Neural cell (in vitro differentiated cells): ENCODE data around the gene PLAAT5.

Experiments used
- EZH2 ChIP-seq: fragments of 200-600, 300-800 bp; shearing (Covaris generic), sonication (generic); IDR thresholded peaks from 2 replicates; pipeline ENCODE4 v1.6.1; 2014; ENCODE audit warnings: antibody characterized with exemption, low read length, borderline replicate concordance, mild to moderate bottlenecking; ENCODE audit not compliant: insufficient read depth, poor library complexity, severe bottlenecking
- POLR2AphosphoS5 ChIP-seq: IDR thresholded peaks from 2 replicates; pipeline ENCODE4 v1.6.1; 2012
- RAD21 ChIP-seq: fragments of 450-650 bp; conservative IDR thresholded peaks from 2 replicates; pipeline ENCODE4 v1.6.1; 2014; ENCODE audit warnings: antibody characterized with exemption, mild to moderate bottlenecking, moderate library complexity
- TF ChIP-seq, protein P1 (sequence below): fragments of 450-650 bp; IDR thresholded peaks from 2 replicates; pipeline ENCODE4 v1.5.1; 2014; ENCODE audit warnings: antibody characterized with exemption, mild to moderate bottlenecking, moderate library complexity; ENCODE audit not compliant: poor library complexity, severe bottlenecking
- TF ChIP-seq, protein P2 (sequence below): IDR thresholded peaks from 2 replicates; pipeline ENCODE4 v1.6.1; 2012; ENCODE audit warnings: borderline replicate concordance

DNA sequence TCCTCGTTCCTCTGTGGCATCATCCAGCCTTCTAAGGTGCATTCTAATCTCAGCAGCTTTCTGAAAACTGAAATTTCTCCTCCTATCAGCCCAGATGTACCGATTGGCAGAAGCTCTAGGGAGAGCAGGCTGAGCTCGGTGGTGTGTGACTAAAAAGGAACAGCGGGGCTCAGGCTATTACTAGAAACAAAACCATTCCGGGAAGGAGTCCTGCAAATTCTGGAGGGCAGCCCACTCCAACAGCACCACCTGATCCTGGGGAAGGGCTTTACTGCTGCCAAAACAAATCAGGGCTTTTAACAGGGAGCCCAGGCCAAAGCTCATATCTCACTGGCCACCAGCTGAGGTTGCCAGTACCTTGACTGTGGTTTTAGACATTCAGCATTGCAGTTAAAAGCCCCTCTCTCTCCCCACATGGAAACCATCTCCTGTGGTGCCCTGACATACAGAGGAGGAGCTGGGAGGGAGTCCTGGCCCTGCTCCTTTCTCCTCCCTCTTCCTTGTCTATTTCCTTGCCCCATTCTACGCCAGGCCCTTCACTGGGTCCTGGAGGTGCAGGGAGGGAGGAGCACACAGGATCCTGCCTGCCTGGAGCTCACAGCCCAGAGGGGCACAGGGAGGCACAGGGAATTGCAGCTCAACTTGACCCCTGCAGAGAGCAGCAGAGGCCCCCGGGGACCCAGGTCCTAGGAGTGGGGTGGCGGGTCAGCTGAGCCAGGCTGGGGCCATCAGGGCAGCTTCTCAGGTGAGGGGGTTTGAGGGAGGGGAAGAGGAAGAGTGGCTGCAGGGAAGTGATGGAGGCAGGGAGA, 46.5 kb upstream of the PLAAT5 start:
- TF ChIP-seq POLR2AphosphoS5 (no peak), RAD21 (no peak), EZH2 (no peak)
- TF ChIP-seq, protein P1, sequence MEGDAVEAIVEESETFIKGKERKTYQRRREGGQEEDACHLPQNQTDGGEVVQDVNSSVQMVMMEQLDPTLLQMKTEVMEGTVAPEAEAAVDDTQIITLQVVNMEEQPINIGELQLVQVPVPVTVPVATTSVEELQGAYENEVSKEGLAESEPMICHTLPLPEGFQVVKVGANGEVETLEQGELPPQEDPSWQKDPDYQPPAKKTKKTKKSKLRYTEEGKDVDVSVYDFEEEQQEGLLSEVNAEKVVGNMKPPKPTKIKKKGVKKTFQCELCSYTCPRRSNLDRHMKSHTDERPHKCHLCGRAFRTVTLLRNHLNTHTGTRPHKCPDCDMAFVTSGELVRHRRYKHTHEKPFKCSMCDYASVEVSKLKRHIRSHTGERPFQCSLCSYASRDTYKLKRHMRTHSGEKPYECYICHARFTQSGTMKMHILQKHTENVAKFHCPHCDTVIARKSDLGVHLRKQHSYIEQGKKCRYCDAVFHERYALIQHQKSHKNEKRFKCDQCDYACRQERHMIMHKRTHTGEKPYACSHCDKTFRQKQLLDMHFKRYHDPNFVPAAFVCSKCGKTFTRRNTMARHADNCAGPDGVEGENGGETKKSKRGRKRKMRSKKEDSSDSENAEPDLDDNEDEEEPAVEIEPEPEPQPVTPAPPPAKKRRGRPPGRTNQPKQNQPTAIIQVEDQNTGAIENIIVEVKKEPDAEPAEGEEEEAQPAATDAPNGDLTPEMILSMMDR: no peak
- TF ChIP-seq, protein P2, sequence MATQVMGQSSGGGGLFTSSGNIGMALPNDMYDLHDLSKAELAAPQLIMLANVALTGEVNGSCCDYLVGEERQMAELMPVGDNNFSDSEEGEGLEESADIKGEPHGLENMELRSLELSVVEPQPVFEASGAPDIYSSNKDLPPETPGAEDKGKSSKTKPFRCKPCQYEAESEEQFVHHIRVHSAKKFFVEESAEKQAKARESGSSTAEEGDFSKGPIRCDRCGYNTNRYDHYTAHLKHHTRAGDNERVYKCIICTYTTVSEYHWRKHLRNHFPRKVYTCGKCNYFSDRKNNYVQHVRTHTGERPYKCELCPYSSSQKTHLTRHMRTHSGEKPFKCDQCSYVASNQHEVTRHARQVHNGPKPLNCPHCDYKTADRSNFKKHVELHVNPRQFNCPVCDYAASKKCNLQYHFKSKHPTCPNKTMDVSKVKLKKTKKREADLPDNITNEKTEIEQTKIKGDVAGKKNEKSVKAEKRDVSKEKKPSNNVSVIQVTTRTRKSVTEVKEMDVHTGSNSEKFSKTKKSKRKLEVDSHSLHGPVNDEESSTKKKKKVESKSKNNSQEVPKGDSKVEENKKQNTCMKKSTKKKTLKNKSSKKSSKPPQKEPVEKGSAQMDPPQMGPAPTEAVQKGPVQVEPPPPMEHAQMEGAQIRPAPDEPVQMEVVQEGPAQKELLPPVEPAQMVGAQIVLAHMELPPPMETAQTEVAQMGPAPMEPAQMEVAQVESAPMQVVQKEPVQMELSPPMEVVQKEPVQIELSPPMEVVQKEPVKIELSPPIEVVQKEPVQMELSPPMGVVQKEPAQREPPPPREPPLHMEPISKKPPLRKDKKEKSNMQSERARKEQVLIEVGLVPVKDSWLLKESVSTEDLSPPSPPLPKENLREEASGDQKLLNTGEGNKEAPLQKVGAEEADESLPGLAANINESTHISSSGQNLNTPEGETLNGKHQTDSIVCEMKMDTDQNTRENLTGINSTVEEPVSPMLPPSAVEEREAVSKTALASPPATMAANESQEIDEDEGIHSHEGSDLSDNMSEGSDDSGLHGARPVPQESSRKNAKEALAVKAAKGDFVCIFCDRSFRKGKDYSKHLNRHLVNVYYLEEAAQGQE: no peak
